ENCODE data around the gene CEBPB.

- TF ChIP-seq, protein P1, sequence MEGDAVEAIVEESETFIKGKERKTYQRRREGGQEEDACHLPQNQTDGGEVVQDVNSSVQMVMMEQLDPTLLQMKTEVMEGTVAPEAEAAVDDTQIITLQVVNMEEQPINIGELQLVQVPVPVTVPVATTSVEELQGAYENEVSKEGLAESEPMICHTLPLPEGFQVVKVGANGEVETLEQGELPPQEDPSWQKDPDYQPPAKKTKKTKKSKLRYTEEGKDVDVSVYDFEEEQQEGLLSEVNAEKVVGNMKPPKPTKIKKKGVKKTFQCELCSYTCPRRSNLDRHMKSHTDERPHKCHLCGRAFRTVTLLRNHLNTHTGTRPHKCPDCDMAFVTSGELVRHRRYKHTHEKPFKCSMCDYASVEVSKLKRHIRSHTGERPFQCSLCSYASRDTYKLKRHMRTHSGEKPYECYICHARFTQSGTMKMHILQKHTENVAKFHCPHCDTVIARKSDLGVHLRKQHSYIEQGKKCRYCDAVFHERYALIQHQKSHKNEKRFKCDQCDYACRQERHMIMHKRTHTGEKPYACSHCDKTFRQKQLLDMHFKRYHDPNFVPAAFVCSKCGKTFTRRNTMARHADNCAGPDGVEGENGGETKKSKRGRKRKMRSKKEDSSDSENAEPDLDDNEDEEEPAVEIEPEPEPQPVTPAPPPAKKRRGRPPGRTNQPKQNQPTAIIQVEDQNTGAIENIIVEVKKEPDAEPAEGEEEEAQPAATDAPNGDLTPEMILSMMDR (IDR thresholded peaks at IDR 0.05; ENCODE audit: low read depth, low read length, missing input control), result no peak
- TF ChIP-seq TAF1 (conservative IDR thresholded peaks at IDR 0.05) (no peak), FOXA1 (IDR thresholded peaks at IDR 0.05) (no peak), YY1 (IDR thresholded peaks at IDR 0.05) (peak; percentile 12), GABPA (IDR thresholded peaks at IDR 0.05 in 1 of 2, conservative IDR thresholded peaks at IDR 0.05 in 1 of 2) (no peak), ZBTB33 (IDR thresholded peaks at IDR 0.05) (peak; percentile 30), ATF3 (IDR thresholded peaks at IDR 0.05) (peak; percentile 54), MAX (IDR thresholded peaks at IDR 0.05) (peak; percentile 15), HNF4A (conservative IDR thresholded peaks at IDR 0.05) (peak in 1 of 2 donors; percentile 51), JUND (IDR thresholded peaks at IDR 0.05) (peak; percentile 43 to 71), RAD21 (IDR thresholded peaks at IDR 0.05) (peak in 1 of 2 donors; percentile 20), RXRA (IDR thresholded peaks at IDR 0.05) (peak; percentile 37 to 64)
- TF ChIP-seq, protein P2, sequence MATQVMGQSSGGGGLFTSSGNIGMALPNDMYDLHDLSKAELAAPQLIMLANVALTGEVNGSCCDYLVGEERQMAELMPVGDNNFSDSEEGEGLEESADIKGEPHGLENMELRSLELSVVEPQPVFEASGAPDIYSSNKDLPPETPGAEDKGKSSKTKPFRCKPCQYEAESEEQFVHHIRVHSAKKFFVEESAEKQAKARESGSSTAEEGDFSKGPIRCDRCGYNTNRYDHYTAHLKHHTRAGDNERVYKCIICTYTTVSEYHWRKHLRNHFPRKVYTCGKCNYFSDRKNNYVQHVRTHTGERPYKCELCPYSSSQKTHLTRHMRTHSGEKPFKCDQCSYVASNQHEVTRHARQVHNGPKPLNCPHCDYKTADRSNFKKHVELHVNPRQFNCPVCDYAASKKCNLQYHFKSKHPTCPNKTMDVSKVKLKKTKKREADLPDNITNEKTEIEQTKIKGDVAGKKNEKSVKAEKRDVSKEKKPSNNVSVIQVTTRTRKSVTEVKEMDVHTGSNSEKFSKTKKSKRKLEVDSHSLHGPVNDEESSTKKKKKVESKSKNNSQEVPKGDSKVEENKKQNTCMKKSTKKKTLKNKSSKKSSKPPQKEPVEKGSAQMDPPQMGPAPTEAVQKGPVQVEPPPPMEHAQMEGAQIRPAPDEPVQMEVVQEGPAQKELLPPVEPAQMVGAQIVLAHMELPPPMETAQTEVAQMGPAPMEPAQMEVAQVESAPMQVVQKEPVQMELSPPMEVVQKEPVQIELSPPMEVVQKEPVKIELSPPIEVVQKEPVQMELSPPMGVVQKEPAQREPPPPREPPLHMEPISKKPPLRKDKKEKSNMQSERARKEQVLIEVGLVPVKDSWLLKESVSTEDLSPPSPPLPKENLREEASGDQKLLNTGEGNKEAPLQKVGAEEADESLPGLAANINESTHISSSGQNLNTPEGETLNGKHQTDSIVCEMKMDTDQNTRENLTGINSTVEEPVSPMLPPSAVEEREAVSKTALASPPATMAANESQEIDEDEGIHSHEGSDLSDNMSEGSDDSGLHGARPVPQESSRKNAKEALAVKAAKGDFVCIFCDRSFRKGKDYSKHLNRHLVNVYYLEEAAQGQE (IDR thresholded peaks at IDR 0.05), result no peak
Observed at GRCh38 chr20:50187403-50188051, 3.1 kb upstream of the CEBPB start.

All from liver (tissue), 3 donors.